Peyer's patch (tissue), 4 donors: Measurements from ENCODE around the gene FAM83G. TPM values are rescaled to one million over a fixed set of nuclear protein-coding genes. Genes with fewer than 3 reads are reported as not detected.
A peak's percentile ranks its signal among the peaks of the same experiment; 100 is the strongest.
"Not testable (repeated sequence)": the region's sequence is repeated elsewhere in the genome, so short reads cannot be mapped to it uniquely, and the experiment has no call there.

ENCODE experiments used
- DNase-seq, 3 donors: peaks; one replicate each; pipeline ENCODE4 v3.0.0-alpha.2; 2017 to 2019
- H3K27ac ChIP-seq, 4 donors: fragments of 200-600 bp; sonication (generic); one replicate each; pipeline ENCODE4 v1.5.1; 2016 to 2019
- H3K27me3 ChIP-seq, 2 donors: fragments of 200-600 bp; sonication (generic); one replicate each; pipeline ENCODE4 v1.5.1; 2019
- H3K36me3 ChIP-seq, 3 donors: fragments of 200-600 bp; sonication (generic); one replicate each; pipeline ENCODE4 v1.5.1; 2016 to 2019
- H3K4me1 ChIP-seq, 4 donors: fragments of 200-600 bp; sonication (generic); one replicate each; pipeline ENCODE4 v1.5.1; 2016 to 2019
- H3K4me3 ChIP-seq, 4 donors: fragments of 200-600 bp; sonication (generic); 1 replicate in 3 of 4; 2 replicates in 1 of 4; pipeline ENCODE4 v1.5.1; 2016 to 2019; ENCODE audit warnings: mild to moderate bottlenecking in 1 of 4
- H3K9me3 ChIP-seq, 4 donors: fragments of 200-600 bp; sonication (generic); one replicate each; pipeline ENCODE4 v1.5.1; 2016 to 2019; ENCODE audit warnings: mild to moderate bottlenecking in 1 of 4
- CTCF ChIP-seq, 6 experiments: fragments of 450-650 bp in 4 of 6; fragments of 200-600 bp in 2 of 6; sonication (generic) in 1 of 6; IDR thresholded peaks; one replicate each; pipeline ENCODE4 v1.5.1; 2017 to 2019; ENCODE audit warnings: antibody characterized with exemption in 6 of 6, mild to moderate bottlenecking in 3 of 6, moderate library complexity in 1 of 6
- POLR2A ChIP-seq, 2 donors: fragments of 450-650 bp; IDR thresholded peaks; one replicate each; pipeline ENCODE4 v1.5.1; 2017; ENCODE audit warnings: antibody characterized with exemption in 2 of 2, mild to moderate bottlenecking in 2 of 2, moderate library complexity in 2 of 2
- total RNA-seq, 4 donors: library from RNA; depleted of rRNA; stranded (reverse); fragments of >200 nt; gene quantifications; one replicate each; pipeline ENCODE4 v1.1.0, GENCODE V29; 2016

The FAM83G gene
- total RNA-seq, 4 donors from 2014 or later: 9.9 to 48.4 (median 37.4) TPM

- H3K36me3 ChIP-seq: no peaks in the 10 kb centered on the region
- H3K27me3 ChIP-seq: no peaks in the 10 kb centered on the region
- TF ChIP-seq POLR2A (IDR thresholded peaks at IDR 0.05) (no peak), CTCF (IDR thresholded peaks at IDR 0.05) (no peak)
- H3K4me1 ChIP-seq: no peaks in the 10 kb centered on the region
- no peak overlapping the region for H3K4me3 ChIP-seq
- DNase-seq: no peak
- no peak overlapping the region for H3K27ac ChIP-seq
- no peaks in the 10 kb centered on the region for H3K9me3 ChIP-seq
Measured at GRCh38 chr17:19022128-19022527, 17.6 kb upstream of the FAM83G start.

- H3K27me3 ChIP-seq: no peaks in the 10 kb centered on the region
- no peak overlapping the region for H3K27ac ChIP-seq
- no peaks in the 10 kb centered on the region for H3K9me3 ChIP-seq
- TF ChIP-seq CTCF (IDR thresholded peaks at IDR 0.05) (no peak), POLR2A (IDR thresholded peaks at IDR 0.05) (no peak)
- H3K36me3 ChIP-seq: no peaks in the 10 kb centered on the region
- DNase-seq: peak in 1 of 3 donors; percentile 53
- no peak overlapping the region for H3K4me3 ChIP-seq
- H3K4me1 ChIP-seq: no peaks in the 10 kb centered on the region
Measured at GRCh38 chr17:19021622-19022083, 17.1 kb upstream of the FAM83G start.

DNA sequence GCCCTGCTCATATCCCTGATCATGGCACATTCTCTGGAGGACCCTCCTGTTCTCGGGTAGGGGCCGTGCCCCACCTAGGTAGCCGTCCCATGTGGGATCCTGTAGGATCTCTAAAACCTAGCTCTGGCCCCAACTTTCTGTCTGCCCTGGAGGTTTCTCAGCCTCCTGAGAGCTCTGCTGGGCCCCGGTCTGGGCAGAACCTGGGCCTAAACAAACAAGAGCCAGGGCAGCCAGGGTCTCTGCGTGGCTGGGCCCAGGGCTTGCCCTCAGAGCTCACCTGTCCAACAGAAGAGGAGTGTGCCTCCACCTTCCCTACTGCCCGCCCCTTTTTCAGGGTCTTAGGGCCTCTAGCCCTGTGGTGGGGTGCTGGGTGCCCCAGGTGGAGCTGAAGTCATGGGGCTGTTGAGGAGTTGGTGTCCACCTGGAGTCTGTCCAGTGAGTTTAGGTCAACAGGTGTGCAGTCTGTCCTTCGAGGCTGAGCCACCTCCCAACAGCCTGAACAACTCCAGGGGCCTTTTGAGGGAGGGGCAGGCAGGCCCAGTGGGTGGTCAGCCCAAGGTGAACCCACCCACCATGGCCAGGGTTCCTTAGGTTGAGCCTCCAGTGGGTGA, 16.6 kb upstream of the FAM83G start:
- not testable (repeated sequence) for H3K36me3 ChIP-seq, H3K9me3 ChIP-seq, H3K4me3 ChIP-seq, H3K27me3 ChIP-seq, H3K4me1 ChIP-seq, H3K27ac ChIP-seq, DNase-seq

GRCh38 chr17:19020016-19020415, 15.5 kb upstream of the FAM83G start:
- DNase-seq: no peak
- H3K9me3 ChIP-seq: no peaks in the 10 kb centered on the region
- no peak overlapping the region for H3K27ac ChIP-seq
- no peaks in the 10 kb centered on the region for H3K4me1 ChIP-seq
- H3K36me3 ChIP-seq: no peaks in the 10 kb centered on the region
- no peak overlapping the region for H3K4me3 ChIP-seq
- no peaks in the 10 kb centered on the region for H3K27me3 ChIP-seq
- TF ChIP-seq POLR2A (IDR thresholded peaks at IDR 0.05) (no peak), CTCF (IDR thresholded peaks at IDR 0.05) (no peak)

- H3K27ac ChIP-seq: no peak overlapping the region
- TF ChIP-seq CTCF (IDR thresholded peaks at IDR 0.05) (no peak), POLR2A (IDR thresholded peaks at IDR 0.05) (no peak)
- no peaks in the 10 kb centered on the region for H3K4me1 ChIP-seq
- H3K4me3 ChIP-seq: no peak overlapping the region
- DNase-seq: no peak
- no peaks in the 10 kb centered on the region for H3K27me3 ChIP-seq
- no peaks in the 10 kb centered on the region for H3K36me3 ChIP-seq
- H3K9me3 ChIP-seq: no peaks in the 10 kb centered on the region
Measured at GRCh38 chr17:19019041-19019941, 14.7 kb upstream of the FAM83G start.

DNA sequence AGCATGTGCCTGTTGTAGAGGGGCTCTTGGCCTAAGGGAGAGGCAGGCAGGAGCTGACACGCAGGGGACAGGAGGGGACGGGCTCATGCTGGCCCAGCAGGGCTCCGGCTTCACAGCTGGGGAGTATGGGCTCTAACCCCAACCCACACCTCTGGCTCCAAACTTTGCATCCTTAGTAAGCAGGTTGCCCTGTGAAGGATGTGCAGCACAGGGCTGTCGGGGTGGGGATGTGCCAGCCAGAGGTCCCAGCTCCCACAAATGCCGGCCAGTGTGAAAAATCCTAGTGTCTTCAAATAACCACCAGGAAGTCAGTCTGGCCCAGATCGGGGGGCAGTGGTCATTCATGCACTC, 14.0 kb upstream of the FAM83G start:
- Histone ChIP-seq H3K4me1 (no peaks in the 10 kb centered on the region), H3K9me3 (no peaks in the 10 kb centered on the region), H3K36me3 (no peaks in the 10 kb centered on the region), H3K4me3 (no peak overlapping the region), H3K27me3 (no peaks in the 10 kb centered on the region), H3K27ac (no peak overlapping the region)
- no peak for DNase-seq
- no peak for TF ChIP-seq POLR2A (IDR thresholded peaks at IDR 0.05)
- no peak for TF ChIP-seq CTCF (IDR thresholded peaks at IDR 0.05)
